Osteoblast (primary cell): Measurements from ENCODE around the gene PDE9A. TPM values are rescaled to one million over a fixed set of nuclear protein-coding genes. Genes with fewer than 3 reads are reported as not detected.
A peak's percentile ranks its signal among the peaks of the same experiment; 100 is the strongest.

Experiments used
- DNase-seq: peaks from one replicate; pipeline ENCODE4 v3.0.0; 2011; ENCODE audit warnings: low spot score, mixed read lengths; ENCODE audit not compliant: insufficient read length; ENCODE audit errors: missing footprints
- H2AFZ ChIP-seq: 2 replicates; pipeline ENCODE4 v1.6.0; 2011; ENCODE audit warnings: mild to moderate bottlenecking, low read length
- H3K27ac ChIP-seq: 2 replicates; pipeline ENCODE4 v1.5.1; 2011; ENCODE audit warnings: mild to moderate bottlenecking, low read depth, low read length, moderate library complexity
- H3K27me3 ChIP-seq: 2 replicates; pipeline ENCODE4 v1.6.0; 2012; ENCODE audit warnings: mild to moderate bottlenecking, control low read depth, inconsistent platforms, low read length, moderate library complexity; ENCODE audit not compliant: insufficient read depth
- H3K36me3 ChIP-seq: 2 replicates; pipeline ENCODE4 v1.5.1; 2011; ENCODE audit warnings: mild to moderate bottlenecking, low read length, control low read depth, moderate library complexity; ENCODE audit not compliant: insufficient read depth
- H3K4me1 ChIP-seq: 2 replicates; pipeline ENCODE4 v1.5.1; 2011; ENCODE audit warnings: mild to moderate bottlenecking, low read length, control low read depth, moderate library complexity; ENCODE audit not compliant: insufficient read depth
- H3K4me2 ChIP-seq: 2 replicates; pipeline ENCODE4 v1.6.0; 2011; ENCODE audit warnings: mild to moderate bottlenecking, low read length; ENCODE audit not compliant: insufficient read depth
- H3K4me3 ChIP-seq: fragments of 200-600 bp; sonication (generic); 3 replicates; pipeline ENCODE4 v1.5.1; 2012; ENCODE audit warnings: mild to moderate bottlenecking, low read length, inconsistent platforms; ENCODE audit not compliant: insufficient read depth
- H3K79me2 ChIP-seq: 2 replicates; pipeline ENCODE4 v1.6.0; 2012; ENCODE audit warnings: mild to moderate bottlenecking, low read length, control low read depth, inconsistent platforms; ENCODE audit not compliant: insufficient read depth
- H3K9me3 ChIP-seq: 2 replicates; pipeline ENCODE4 v1.5.1; 2011; ENCODE audit warnings: low read depth, low read length, control low read depth
- H4K20me1 ChIP-seq: 2 replicates; pipeline ENCODE4 v1.6.0; 2012; ENCODE audit warnings: mild to moderate bottlenecking, low read length, control low read depth; ENCODE audit not compliant: insufficient read depth
- total RNA-seq: library from RNA; depleted of rRNA; stranded (reverse); fragments of >200 nt; gene quantifications from 2 replicates; pipeline ENCODE4 v1.2.3, GENCODE V29; 2012
- TF ChIP-seq, protein P1 (sequence below): IDR thresholded peaks from 2 replicates; pipeline ENCODE4 v1.5.1; 2011; ENCODE audit warnings: mild to moderate bottlenecking, low read depth, low read length, moderate library complexity; ENCODE audit errors: extremely low read depth

PDE9A gene
- total RNA-seq, 1 donor, result 0.36 TPM

DNA sequence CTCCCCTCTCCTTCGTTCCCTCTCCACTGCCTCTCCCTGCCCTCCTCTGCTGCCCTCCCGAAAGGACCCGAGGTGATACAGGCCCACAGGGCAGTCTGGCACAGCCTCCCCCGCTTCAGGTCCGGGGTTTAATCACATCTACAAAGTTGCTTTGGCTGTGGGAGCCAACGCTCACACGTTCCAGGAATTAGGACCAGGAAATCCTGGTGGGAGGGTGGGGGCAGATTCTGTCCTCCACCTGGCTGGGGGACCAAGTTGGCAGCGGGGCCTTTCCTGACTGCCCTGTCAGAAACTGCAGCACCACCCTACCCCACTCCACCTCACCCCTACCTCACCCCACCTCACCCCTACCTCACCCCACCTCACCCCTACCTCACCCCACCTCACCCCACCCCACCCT lies 130.9 kb downstream of the PDE9A start:
- Histone ChIP-seq H3K79me2 (no peaks in the 10 kb centered on the region), H4K20me1 (no peaks in the 10 kb centered on the region), H3K4me2 (no peak overlapping the region), H3K36me3 (no peaks in the 10 kb centered on the region), H3K27me3 (peaks cover 36% of the 10 kb centered on the region), H3K4me1 (no peaks in the 10 kb centered on the region), H3K4me3 (no peak overlapping the region), H3K27ac (no peak overlapping the region), H2AFZ (no peak overlapping the region), H3K9me3 (no peaks in the 10 kb centered on the region)
- peak; percentile 65 for DNase-seq
- TF ChIP-seq, protein P1, sequence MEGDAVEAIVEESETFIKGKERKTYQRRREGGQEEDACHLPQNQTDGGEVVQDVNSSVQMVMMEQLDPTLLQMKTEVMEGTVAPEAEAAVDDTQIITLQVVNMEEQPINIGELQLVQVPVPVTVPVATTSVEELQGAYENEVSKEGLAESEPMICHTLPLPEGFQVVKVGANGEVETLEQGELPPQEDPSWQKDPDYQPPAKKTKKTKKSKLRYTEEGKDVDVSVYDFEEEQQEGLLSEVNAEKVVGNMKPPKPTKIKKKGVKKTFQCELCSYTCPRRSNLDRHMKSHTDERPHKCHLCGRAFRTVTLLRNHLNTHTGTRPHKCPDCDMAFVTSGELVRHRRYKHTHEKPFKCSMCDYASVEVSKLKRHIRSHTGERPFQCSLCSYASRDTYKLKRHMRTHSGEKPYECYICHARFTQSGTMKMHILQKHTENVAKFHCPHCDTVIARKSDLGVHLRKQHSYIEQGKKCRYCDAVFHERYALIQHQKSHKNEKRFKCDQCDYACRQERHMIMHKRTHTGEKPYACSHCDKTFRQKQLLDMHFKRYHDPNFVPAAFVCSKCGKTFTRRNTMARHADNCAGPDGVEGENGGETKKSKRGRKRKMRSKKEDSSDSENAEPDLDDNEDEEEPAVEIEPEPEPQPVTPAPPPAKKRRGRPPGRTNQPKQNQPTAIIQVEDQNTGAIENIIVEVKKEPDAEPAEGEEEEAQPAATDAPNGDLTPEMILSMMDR, result no peak

DNA sequence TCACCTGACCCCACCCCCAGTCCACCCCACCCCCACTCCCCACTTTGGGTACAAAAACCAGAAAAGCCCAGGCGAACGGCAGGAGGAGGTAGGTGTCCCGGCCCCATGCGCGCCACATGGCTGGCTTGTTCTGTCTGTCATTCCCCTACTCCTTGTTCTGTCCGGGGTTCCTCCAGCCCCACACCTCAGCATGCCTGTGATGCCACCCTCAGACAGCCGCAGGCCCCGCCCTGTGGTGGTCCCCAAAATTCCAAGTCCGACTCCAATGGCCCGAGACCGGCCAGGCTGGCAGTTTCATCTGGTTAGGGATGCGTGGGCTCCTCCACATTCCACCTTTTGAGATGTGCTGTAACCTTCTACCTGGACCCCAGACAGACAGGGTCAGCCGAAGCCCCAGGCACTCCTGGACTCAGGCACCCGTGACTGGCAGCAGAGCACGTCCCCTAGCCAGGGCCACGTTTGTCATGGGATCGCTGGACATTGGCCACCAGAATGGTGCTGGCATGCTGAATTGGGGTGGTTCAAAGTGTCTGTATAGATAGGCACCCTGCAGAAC lies 131.6 kb downstream of the PDE9A start:
- H3K4me1 ChIP-seq, result no peaks in the 10 kb centered on the region
- no peak overlapping the region for H3K4me2 ChIP-seq
- H3K9me3 ChIP-seq, result no peaks in the 10 kb centered on the region
- peaks cover 30% of the 10 kb centered on the region for H3K27me3 ChIP-seq
- H2AFZ ChIP-seq, result no peak overlapping the region
- peak; percentile 80 for DNase-seq
- no peaks in the 10 kb centered on the region for H3K36me3 ChIP-seq
- TF ChIP-seq, protein P1, result no peak
- no peaks in the 10 kb centered on the region for H4K20me1 ChIP-seq
- no peak overlapping the region for H3K4me3 ChIP-seq
- no peaks in the 10 kb centered on the region for H3K79me2 ChIP-seq
- no peak overlapping the region for H3K27ac ChIP-seq

DNA sequence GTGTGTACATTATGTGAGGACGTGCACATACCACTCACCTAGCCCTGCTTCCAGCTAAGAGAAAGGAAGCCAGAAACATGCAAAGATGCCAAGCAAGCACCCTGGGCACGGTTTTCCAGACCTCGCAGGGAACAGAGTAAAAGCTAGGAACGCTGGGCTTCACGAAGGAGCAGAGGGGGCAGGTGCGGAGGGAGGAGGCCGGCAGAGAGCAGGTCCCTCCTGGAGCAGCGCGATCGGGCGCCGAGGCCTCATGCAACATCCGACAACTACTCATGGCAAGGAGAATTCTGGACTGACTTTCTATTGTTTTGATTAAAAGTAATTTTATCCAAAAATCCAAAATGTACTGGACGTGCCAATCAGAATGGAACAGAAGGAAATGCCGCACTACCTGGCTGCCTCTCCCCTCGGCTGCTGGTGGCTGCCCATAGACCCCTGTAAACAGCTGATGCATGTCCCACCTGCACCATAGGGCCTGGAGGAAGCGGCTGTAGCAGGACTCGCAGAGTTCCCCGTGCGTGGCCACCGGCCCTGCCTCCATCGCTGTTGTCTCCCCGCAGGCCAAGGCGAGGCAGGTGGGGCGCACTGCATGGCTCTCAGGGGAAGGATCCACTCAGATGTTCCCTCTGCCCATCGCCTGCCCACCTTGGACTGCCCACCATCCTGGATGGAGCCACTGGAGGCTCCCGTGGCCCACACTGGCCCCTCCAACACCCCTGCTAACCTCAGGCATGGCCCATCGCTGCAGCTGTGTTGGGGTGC lies 132.4 kb downstream of the PDE9A start:
- Histone ChIP-seq H3K4me2 (no peak overlapping the region), H3K4me3 (no peak overlapping the region), H3K9me3 (no peaks in the 10 kb centered on the region), H4K20me1 (no peaks in the 10 kb centered on the region), H3K4me1 (no peaks in the 10 kb centered on the region), H3K27ac (no peak overlapping the region), H3K27me3 (peaks cover 33% of the 10 kb centered on the region), H3K36me3 (no peaks in the 10 kb centered on the region), H3K79me2 (no peaks in the 10 kb centered on the region), H2AFZ (no peak overlapping the region)
- DNase-seq, result peak; percentile 76
- TF ChIP-seq, protein P1, result no peak

DNA sequence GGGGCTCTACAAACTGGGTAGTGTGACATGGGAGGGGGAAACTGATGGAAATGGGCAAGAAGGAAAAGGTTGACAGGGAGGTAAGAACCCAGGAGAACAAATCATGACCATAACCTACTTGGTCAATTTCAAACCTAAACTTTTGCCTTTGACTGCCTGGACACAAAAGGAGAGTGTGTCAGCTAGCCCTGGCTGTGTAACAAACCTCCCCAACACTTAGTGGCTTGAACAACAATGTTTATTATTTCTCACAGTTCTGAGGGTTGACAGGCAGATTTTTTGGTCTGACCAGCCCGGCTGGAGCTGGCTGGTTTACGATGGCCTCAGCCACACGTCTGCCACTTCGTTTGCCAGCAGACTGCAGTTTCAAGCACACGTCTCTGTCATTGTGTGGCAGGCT lies 133.5 kb downstream of the PDE9A start:
- Histone ChIP-seq H3K9me3 (no peaks in the 10 kb centered on the region), H3K4me1 (no peaks in the 10 kb centered on the region), H4K20me1 (no peaks in the 10 kb centered on the region), H3K27ac (no peak overlapping the region), H3K4me3 (no peak overlapping the region), H3K4me2 (no peak overlapping the region), H3K36me3 (no peaks in the 10 kb centered on the region), H3K79me2 (no peaks in the 10 kb centered on the region), H2AFZ (no peak overlapping the region), H3K27me3 (peaks cover 24% of the 10 kb centered on the region)
- DNase-seq, result peak; percentile 37
- TF ChIP-seq, protein P1, result no peak
